Measurements from ENCODE around the gene SOX6. TPM values are rescaled to one million over a fixed set of nuclear protein-coding genes. Genes with fewer than 3 reads are reported as not detected.
A peak's percentile ranks its signal among the peaks of the same experiment; 100 is the strongest.

SOX6 gene
- total RNA-seq, 1 donor from 2014 or later, result 19.6 TPM

DNA sequence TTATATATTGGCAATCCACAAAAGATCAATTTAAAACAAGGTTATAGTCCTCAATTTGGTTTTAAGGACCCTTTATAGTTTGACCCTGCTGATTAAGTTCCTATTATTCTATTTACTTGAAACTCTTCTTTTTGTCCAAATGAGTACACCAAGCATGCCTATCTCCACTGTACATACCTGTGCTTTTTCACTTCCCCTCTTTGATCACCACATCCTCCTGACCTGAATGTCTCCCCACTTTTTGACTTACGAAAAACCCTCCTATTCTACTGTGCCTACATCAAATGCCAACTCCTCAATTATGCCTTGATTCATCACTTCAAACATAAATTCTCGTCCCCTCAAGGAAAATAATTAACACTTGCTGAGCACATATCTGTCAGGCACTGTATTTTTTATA, 113.5 kb downstream of the SOX6 start:
- no peaks in the 10 kb centered on the region for H3K27me3 Mint-ChIP-seq (ENCODE audit: low read depth)
- no peak overlapping the region for H3K27ac Mint-ChIP-seq (ENCODE audit: unreplicated experiment)
- H3K36me3 Mint-ChIP-seq (ENCODE audit: low read depth), result peaks cover 7% of the 10 kb centered on the region
- peaks cover 19% of the 10 kb centered on the region for H3K4me1 Mint-ChIP-seq
- H3K9me3 Mint-ChIP-seq, result peaks cover 6% of the 10 kb centered on the region
- no peak overlapping the region for H3K4me3 Mint-ChIP-seq
- TF ChIP-seq, protein P1, sequence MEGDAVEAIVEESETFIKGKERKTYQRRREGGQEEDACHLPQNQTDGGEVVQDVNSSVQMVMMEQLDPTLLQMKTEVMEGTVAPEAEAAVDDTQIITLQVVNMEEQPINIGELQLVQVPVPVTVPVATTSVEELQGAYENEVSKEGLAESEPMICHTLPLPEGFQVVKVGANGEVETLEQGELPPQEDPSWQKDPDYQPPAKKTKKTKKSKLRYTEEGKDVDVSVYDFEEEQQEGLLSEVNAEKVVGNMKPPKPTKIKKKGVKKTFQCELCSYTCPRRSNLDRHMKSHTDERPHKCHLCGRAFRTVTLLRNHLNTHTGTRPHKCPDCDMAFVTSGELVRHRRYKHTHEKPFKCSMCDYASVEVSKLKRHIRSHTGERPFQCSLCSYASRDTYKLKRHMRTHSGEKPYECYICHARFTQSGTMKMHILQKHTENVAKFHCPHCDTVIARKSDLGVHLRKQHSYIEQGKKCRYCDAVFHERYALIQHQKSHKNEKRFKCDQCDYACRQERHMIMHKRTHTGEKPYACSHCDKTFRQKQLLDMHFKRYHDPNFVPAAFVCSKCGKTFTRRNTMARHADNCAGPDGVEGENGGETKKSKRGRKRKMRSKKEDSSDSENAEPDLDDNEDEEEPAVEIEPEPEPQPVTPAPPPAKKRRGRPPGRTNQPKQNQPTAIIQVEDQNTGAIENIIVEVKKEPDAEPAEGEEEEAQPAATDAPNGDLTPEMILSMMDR (conservative IDR thresholded peaks at IDR 0.05), result no peak
- no peak for DNase-seq (ENCODE audit: low read depth, low spot score)

DNA sequence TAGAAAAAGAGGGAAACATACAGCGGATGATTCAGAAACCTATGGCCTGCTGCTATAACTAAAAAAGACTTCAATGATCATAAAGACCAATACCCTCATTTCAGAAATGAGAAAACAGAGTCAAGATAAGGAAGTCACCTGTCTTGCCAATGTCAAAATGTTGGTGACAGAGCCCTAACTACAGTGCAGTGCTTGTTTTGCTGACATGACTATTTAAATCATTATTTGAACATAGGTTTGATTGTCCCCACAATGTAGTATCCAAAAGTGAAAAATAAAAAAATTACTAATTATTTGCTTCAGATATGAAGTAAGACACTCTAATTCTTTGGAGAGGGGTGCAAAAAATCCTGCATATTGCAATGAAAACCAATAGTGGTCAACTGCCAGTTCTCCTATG, 115.7 kb downstream of the SOX6 start:
- Mint-ChIP-seq H3K4me1 (peaks cover 19% of the 10 kb centered on the region), H3K4me3 (no peak overlapping the region), H3K27me3 (ENCODE audit: low read depth) (no peaks in the 10 kb centered on the region), H3K36me3 (ENCODE audit: low read depth) (no peaks in the 10 kb centered on the region), H3K9me3 (no peaks in the 10 kb centered on the region), H3K27ac (ENCODE audit: unreplicated experiment) (no peak overlapping the region)
- no peak for DNase-seq (ENCODE audit: low read depth, low spot score)
- TF ChIP-seq, protein P1 (conservative IDR thresholded peaks at IDR 0.05), result no peak

DNA sequence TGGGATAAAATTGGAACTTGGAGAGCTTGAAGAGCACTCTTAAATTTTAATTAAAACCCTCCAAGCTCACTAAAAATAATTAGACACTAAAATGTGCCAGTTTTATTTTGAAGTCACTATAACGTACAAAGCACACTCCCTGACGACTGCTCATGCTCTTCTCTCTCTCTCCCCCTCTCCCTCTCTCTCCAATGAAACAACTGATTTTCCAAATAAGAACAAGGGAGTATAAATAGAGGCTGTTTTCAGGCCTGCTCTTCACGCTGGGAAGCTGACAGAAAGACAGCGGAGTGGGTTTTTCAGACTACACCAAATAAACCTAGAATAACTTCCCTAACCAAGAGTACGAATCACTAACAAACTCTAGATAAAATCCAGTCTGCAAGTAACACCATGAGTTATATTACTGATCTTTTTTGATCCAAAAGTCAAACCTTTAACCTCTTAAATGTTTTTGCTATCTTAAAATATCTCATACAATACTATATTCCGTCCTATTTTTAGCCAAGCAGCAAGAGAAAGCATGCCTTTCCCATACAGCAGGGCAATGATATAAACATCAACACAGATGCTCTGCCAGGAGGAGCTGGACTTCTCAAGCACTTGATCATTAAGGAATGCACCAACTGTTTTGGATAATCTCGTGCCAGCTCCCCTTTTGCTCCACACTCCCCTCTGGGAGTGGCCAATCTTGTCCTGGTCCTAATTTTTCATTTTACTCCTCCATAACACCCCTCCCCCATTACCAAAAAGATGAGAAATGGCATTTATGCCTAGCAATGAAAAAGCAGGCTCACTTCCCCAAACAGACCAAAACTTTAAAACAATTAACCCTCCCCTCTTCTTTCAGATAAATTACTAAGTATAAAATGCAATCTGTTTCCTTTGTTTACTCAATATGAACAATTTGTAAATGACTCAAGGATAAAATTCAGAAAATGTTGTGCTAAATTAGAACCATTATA, 116.9 kb downstream of the SOX6 start:
- H3K9me3 Mint-ChIP-seq, result no peaks in the 10 kb centered on the region
- TF ChIP-seq, protein P1 (conservative IDR thresholded peaks at IDR 0.05), result no peak
- no peaks in the 10 kb centered on the region for H3K36me3 Mint-ChIP-seq (ENCODE audit: low read depth)
- H3K4me1 Mint-ChIP-seq, result peaks cover 19% of the 10 kb centered on the region
- peak overlapping the region; percentile 12 for H3K4me3 Mint-ChIP-seq
- H3K27me3 Mint-ChIP-seq (ENCODE audit: low read depth), result no peaks in the 10 kb centered on the region
- no peak for DNase-seq (ENCODE audit: low read depth, low spot score)
- peak overlapping the region; percentile 95 for H3K27ac Mint-ChIP-seq (ENCODE audit: unreplicated experiment)

DNA sequence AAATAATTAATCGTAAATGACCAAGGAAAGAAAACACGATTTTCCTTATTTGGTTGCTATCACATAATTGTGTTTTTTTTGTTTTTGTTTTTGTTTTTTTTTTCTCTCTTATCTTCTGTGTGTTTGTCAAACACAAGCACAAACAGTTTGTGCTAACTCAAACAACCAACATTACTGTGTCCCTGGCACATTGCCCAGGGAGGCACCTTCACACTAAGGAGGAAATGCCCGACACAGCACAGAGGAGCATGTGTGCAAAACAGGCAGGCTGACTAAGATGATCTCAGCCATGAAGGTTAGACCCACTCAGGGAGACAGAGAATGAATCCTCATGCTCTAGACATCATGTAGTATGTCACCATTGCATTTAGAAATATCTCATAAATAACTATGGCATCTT, 130.1 kb downstream of the SOX6 start:
- Mint-ChIP-seq H3K4me1 (peaks cover 12% of the 10 kb centered on the region), H3K36me3 (ENCODE audit: low read depth) (no peaks in the 10 kb centered on the region), H3K27me3 (ENCODE audit: low read depth) (no peaks in the 10 kb centered on the region), H3K27ac (ENCODE audit: unreplicated experiment) (no peak overlapping the region), H3K9me3 (no peaks in the 10 kb centered on the region), H3K4me3 (no peak overlapping the region)
- no peak for DNase-seq (ENCODE audit: low read depth, low spot score)
- TF ChIP-seq, protein P1 (conservative IDR thresholded peaks at IDR 0.05), result no peak

DNA sequence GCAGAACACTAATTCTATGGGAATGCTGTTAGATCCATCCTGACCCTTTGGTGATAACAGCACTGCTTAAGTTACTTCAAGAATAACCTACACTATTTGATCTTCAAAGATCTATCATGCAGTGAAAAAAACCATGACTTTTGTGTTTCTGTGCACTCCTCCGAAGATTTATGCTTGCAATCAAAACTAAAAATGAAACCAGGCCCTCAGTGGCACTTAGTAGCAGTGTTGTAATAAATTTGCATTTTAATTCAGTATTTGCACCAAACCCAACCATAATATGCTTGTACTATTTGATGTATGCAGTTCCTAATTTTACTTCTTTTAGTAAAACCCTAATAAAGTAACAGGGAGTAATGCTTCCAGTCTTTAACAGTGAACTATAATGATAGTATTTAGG, 130.7 kb downstream of the SOX6 start:
- no peaks in the 10 kb centered on the region for H3K27me3 Mint-ChIP-seq (ENCODE audit: low read depth)
- H3K4me1 Mint-ChIP-seq, result peaks cover 12% of the 10 kb centered on the region
- no peak overlapping the region for H3K27ac Mint-ChIP-seq (ENCODE audit: unreplicated experiment)
- H3K36me3 Mint-ChIP-seq (ENCODE audit: low read depth), result no peaks in the 10 kb centered on the region
- no peak overlapping the region for H3K4me3 Mint-ChIP-seq
- TF ChIP-seq, protein P1 (conservative IDR thresholded peaks at IDR 0.05), result no peak
- no peak for DNase-seq (ENCODE audit: low read depth, low spot score)
- no peaks in the 10 kb centered on the region for H3K9me3 Mint-ChIP-seq

Measured in neural crest cell (in vitro differentiated cells).